H1 (cell line): ENCODE measurements around the gene C5orf52. TPM values are rescaled to one million over a fixed set of nuclear protein-coding genes. Genes with fewer than 3 reads are reported as not detected.

Source experiments
- CTCF ChIA-PET: fragments of 300-600 bp; sonication (Branson Sonifier 250); formaldehyde crosslinking; loops from one replicate; lab custom pipeline; 2021; ENCODE audit not compliant: partially characterized antibody; lab: Charles Lee
- POLR2A ChIA-PET: fragments of 300-600 bp; sonication (Branson Sonifier 250); formaldehyde crosslinking; loops from one replicate; lab custom pipeline; 2021; ENCODE audit warnings: inconsistent platforms; ENCODE audit not compliant: partially characterized antibody; lab: Charles Lee
- DNase-seq, 2 experiments: peaks; one replicate each; pipeline versions ENCODE4 v3.0.0 to v3.0.0-alpha.2; 2010 to 2022; ENCODE audit warnings: low spot score in 2 of 2, low read depth in 1 of 2, mixed read lengths in 1 of 2
- FAIRE-seq: peaks from 2 replicates; lab custom pipeline; 2011; peaks lifted over from hg19 to GRCh38; lab: Jason Lieb, UNC
- H2AFZ ChIP-seq: 2 replicates; pipeline ENCODE4 v1.8.1; 2012; ENCODE audit warnings: low read length, inconsistent platforms
- H2AK5ac ChIP-seq: 2 replicates; pipeline ENCODE4 v1.6.1; 2013; ENCODE audit warnings: low read depth, low read length
- H2BK120ac ChIP-seq: replicated peaks from 2 replicates; pipeline ENCODE3; 2013; ENCODE audit warnings: low read depth, low read length, inconsistent platforms
- H2BK12ac ChIP-seq: 2 replicates; pipeline ENCODE4 v1.6.1; 2013; ENCODE audit warnings: low read depth, low read length
- H2BK15ac ChIP-seq: 2 replicates; pipeline ENCODE4 v1.6.1; 2013; ENCODE audit warnings: low read length
- H2BK20ac ChIP-seq: 2 replicates; pipeline ENCODE4 v1.6.1; 2013; ENCODE audit warnings: low read length
- H2BK5ac ChIP-seq: 2 replicates; pipeline ENCODE4 v1.6.1; 2013; ENCODE audit warnings: low read depth, low read length
- H3K14ac ChIP-seq: 2 replicates; pipeline ENCODE4 v1.6.1; 2013; ENCODE audit warnings: inconsistent platforms; ENCODE audit not compliant: insufficient read length
- H3K18ac ChIP-seq: 2 replicates; pipeline ENCODE4 v1.6.1; 2013; ENCODE audit warnings: low read length; ENCODE audit errors: extremely low read depth
- H3K23ac ChIP-seq: 2 replicates; pipeline ENCODE4 v1.6.1; 2013; ENCODE audit warnings: inconsistent platforms; ENCODE audit not compliant: insufficient read length
- H3K23me2 ChIP-seq: 2 replicates; pipeline ENCODE4 v1.6.1; 2013; ENCODE audit warnings: low read depth, low read length
- H3K27ac ChIP-seq: 2 replicates; pipeline ENCODE4 v1.6.1; 2011; ENCODE audit warnings: low read depth, low read length, inconsistent platforms
- H3K27me3 ChIP-seq, 4 experiments: replicated peaks in 1 of 4; 1 replicate in 1 of 4; 2 replicates in 3 of 4; pipeline versions ENCODE4 v1.6.1 to v1.8.1; 2011 to 2013; ENCODE audit warnings: low read length in 3 of 4, mild to moderate bottlenecking in 3 of 4, inconsistent platforms in 2 of 4, mixed read lengths in 2 of 4, moderate library complexity in 1 of 4; ENCODE audit not compliant: control insufficient read depth in 3 of 4, insufficient read depth in 3 of 4; ENCODE audit errors: extremely low read depth in 1 of 4
- H3K36me3 ChIP-seq, 4 experiments: 2 replicates each; pipeline versions ENCODE4 v1.6.1 to v1.8.1; 2011 to 2013; ENCODE audit warnings: mild to moderate bottlenecking in 4 of 4, low read length in 3 of 4, moderate library complexity in 2 of 4, control low read depth in 1 of 4, inconsistent platforms in 1 of 4; ENCODE audit not compliant: insufficient read depth in 4 of 4, control insufficient read depth in 2 of 4
- H3K4ac ChIP-seq: replicated peaks from 2 replicates; pipeline ENCODE3; 2013; ENCODE audit warnings: low read length, low read depth, mixed read lengths, inconsistent platforms; ENCODE audit not compliant: insufficient read length
- H3K4me1 ChIP-seq, 4 experiments: replicated peaks in 1 of 4; 1 replicate in 1 of 4; 2 replicates in 3 of 4; pipeline versions ENCODE4 v1.6.1 to v1.8.1; 2011 to 2013; ENCODE audit warnings: low read length in 3 of 4, inconsistent platforms in 2 of 4, mixed read lengths in 1 of 4; ENCODE audit not compliant: insufficient read depth in 4 of 4, control insufficient read depth in 3 of 4
- H3K4me2 ChIP-seq, 2 experiments: 2 replicates each; pipeline versions ENCODE4 v1.6.1 to v1.8.1; 2011 to 2013; ENCODE audit warnings: low read depth in 2 of 2, low read length in 2 of 2, control low read depth in 1 of 2, inconsistent platforms in 1 of 2, mild to moderate bottlenecking in 1 of 2; ENCODE audit not compliant: insufficient read depth in 1 of 2
- H3K4me3 ChIP-seq, 4 experiments: fragments of 200-600, 300-600 bp in 1 of 4; sonication (generic), shearing (Covaris generic), sonication (Bioruptor Twin) in 1 of 4; 2 replicates each; pipeline versions ENCODE4 v1.5.1 to v1.8.1; 2011 to 2016; ENCODE audit warnings: low read length in 4 of 4, low read depth in 3 of 4, control low read depth in 2 of 4, inconsistent platforms in 2 of 4, mild to moderate bottlenecking in 2 of 4, mixed read lengths in 1 of 4, moderate library complexity in 1 of 4; ENCODE audit not compliant: insufficient read depth in 2 of 4; ENCODE audit errors: extremely low read depth in 1 of 4
- H3K56ac ChIP-seq: replicated peaks from 2 replicates; pipeline ENCODE3; 2013; ENCODE audit warnings: low read depth, mild to moderate bottlenecking, mixed read lengths, low read length, inconsistent platforms; ENCODE audit not compliant: insufficient read length
- H3K79me1 ChIP-seq: 2 replicates; pipeline ENCODE4 v1.6.1; 2013; ENCODE audit warnings: low read depth, low read length, control low read depth
- H3K79me2 ChIP-seq, 2 experiments: 2 replicates each; pipeline versions ENCODE4 v1.6.1 to v1.8.1; 2012 to 2013; ENCODE audit warnings: low read length in 2 of 2, mild to moderate bottlenecking in 2 of 2, inconsistent platforms in 1 of 2; ENCODE audit not compliant: insufficient read depth in 2 of 2, control insufficient read depth in 1 of 2
- H3K9ac ChIP-seq, 4 experiments: replicated peaks in 1 of 4; 1 replicate in 1 of 4; 2 replicates in 3 of 4; pipeline versions ENCODE4 v1.6.1 to v1.8.1; 2011 to 2013; ENCODE audit warnings: low read depth in 3 of 4, low read length in 3 of 4, control low read depth in 2 of 4, mild to moderate bottlenecking in 2 of 4, moderate library complexity in 2 of 4, inconsistent platforms in 1 of 4; ENCODE audit errors: extremely low read depth in 1 of 4
- H3K9me3 ChIP-seq, 2 experiments: 2 replicates each; pipeline versions ENCODE4 v1.6.1 to v1.8.1; 2012 to 2013; ENCODE audit warnings: mild to moderate bottlenecking in 2 of 2, moderate library complexity in 2 of 2, control low read depth in 1 of 2, inconsistent platforms in 1 of 2, low read depth in 1 of 2, low read length in 1 of 2, mixed read lengths in 1 of 2; ENCODE audit not compliant: insufficient read depth in 2 of 2
- H4K20me1 ChIP-seq, 2 experiments: replicated peaks in 1 of 2; 2 replicates each; pipeline versions ENCODE3 to v1.8.1; 2011 to 2013; ENCODE audit warnings: inconsistent platforms in 2 of 2, low read length in 2 of 2, mild to moderate bottlenecking in 1 of 2; ENCODE audit not compliant: insufficient read depth in 2 of 2, control insufficient read depth in 1 of 2
- H4K5ac ChIP-seq: 2 replicates; pipeline ENCODE4 v1.6.1; 2013; ENCODE audit warnings: low read length, low read depth, mixed read lengths, inconsistent platforms; ENCODE audit not compliant: insufficient read length
- H4K8ac ChIP-seq: 2 replicates; pipeline ENCODE4 v1.8.0; 2013; ENCODE audit warnings: mild to moderate bottlenecking, moderate library complexity, low read length, inconsistent platforms; ENCODE audit not compliant: insufficient read depth; ENCODE audit errors: extremely low read depth
- H4K91ac ChIP-seq: replicated peaks from 2 replicates; pipeline ENCODE3; 2013; ENCODE audit warnings: low read length, mixed read lengths, inconsistent platforms; ENCODE audit not compliant: insufficient read length
- CHD2 ChIP-seq: IDR thresholded peaks from 2 replicates; pipeline ENCODE4 v1.6.1; 2012; ENCODE audit warnings: low read length, improper control_type of control experiment
- GABPA ChIP-seq: IDR thresholded peaks from 2 replicates; pipeline ENCODE4 v1.6.1; 2011; ENCODE audit warnings: mild to moderate bottlenecking, low read length, moderate library complexity, borderline replicate concordance; ENCODE audit not compliant: insufficient read depth
- HDAC2 ChIP-seq, 2 experiments: fragments of 300-600 bp in 1 of 2; sonication (generic) in 1 of 2; IDR thresholded peaks; 2 replicates each; pipeline ENCODE4 v1.6.1; 2011 to 2012; ENCODE audit warnings: low read depth in 2 of 2, low read length in 2 of 2, mild to moderate bottlenecking in 2 of 2, moderate library complexity in 2 of 2, borderline replicate concordance in 1 of 2, inconsistent platforms in 1 of 2
- MAFK ChIP-seq: IDR thresholded peaks from 2 replicates; pipeline ENCODE4 v1.6.1; 2012; ENCODE audit warnings: low read depth, mild to moderate bottlenecking, improper control_type of control experiment, low read length
- RFX5 ChIP-seq: IDR thresholded peaks from 2 replicates; pipeline ENCODE4 v1.6.1; 2011; ENCODE audit warnings: low read depth, low read length, improper control_type of control experiment, borderline replicate concordance
- SAP30 ChIP-seq: fragments of 300-600 bp; sonication (generic); IDR thresholded peaks from 2 replicates; pipeline ENCODE4 v1.7.1; 2012; ENCODE audit warnings: low read length, moderate library complexity, mild to moderate bottlenecking, inconsistent platforms; ENCODE audit not compliant: insufficient read depth, insufficient replicate concordance
- TAF1 ChIP-seq: IDR thresholded peaks from 2 replicates; pipeline ENCODE4 v1.6.1; 2011; ENCODE audit warnings: mild to moderate bottlenecking, low read depth, low read length
- TCF12 ChIP-seq: IDR thresholded peaks from 2 replicates; pipeline ENCODE4 v1.6.1; 2011; ENCODE audit warnings: low read depth, mild to moderate bottlenecking, low read length
- YY1 ChIP-seq: IDR thresholded peaks from 2 replicates; pipeline ENCODE4 v1.6.1; 2011; ENCODE audit warnings: low read depth, mild to moderate bottlenecking, low read length
- ZNF274 ChIP-seq: IDR thresholded peaks from 2 replicates; pipeline ENCODE4 v1.7.0; 2012; ENCODE audit warnings: low read length, borderline replicate concordance; ENCODE audit errors: extremely low read depth
- WGBS, 2 experiments: shearing (Covaris generic) in 1 of 2; methylation state at CpG; one replicate each; pipeline versions ENCODE4 v1.1.6 to v1.1.7; 2013 to 2015; ENCODE audit warnings: low lambda C conversion rate in 2 of 2, mixed read lengths in 2 of 2, inconsistent platforms in 1 of 2, low coverage in 1 of 2, missing lambda C conversion rate in 1 of 2; ENCODE audit not compliant: insufficient replicate concordance in 2 of 2, insufficient coverage in 1 of 2, insufficient read length in 1 of 2; ENCODE audit errors: extremely low coverage in 1 of 2, missing lambda C conversion rate in 1 of 2; 5-methylcytosine and 5-hydroxymethylcytosine counted together
- polyA plus RNA-seq, 7 experiments: library from polyadenylated mRNA; depleted of rRNA in 3 of 7; stranded (reverse) in 5 of 7; unstranded in 2 of 7; fragments of >200 nt in 5 of 7; fragments of 200-250 nt in 2 of 7; gene quantifications; 1 replicate in 5 of 7; 2 replicates in 1 of 7; 4 replicates in 1 of 7; pipeline versions ENCODE4 v1.2.1 to v1.2.3, GENCODE V29; 2011 to 2013; ENCODE audit warnings: missing spikeins in 2 of 7, mixed read lengths in 2 of 7
- total RNA-seq: library from RNA; stranded (reverse); fragmentation: NEBNext Ultra II Directional; extraction: Animal tissue kit (Norgen Biotek cat#: 25700); gene quantifications from 2 replicates; pipeline ENCODE4 v1.2.1, GENCODE V29; 2021

C5orf52 gene
- total and polyA plus RNA-seq, 2 of the 8 experiments (the other 6 are each of a cell fraction or from before 2014, with no cell fraction given): not detected

GRCh38 chr5:157721159-157721558 is 49.8 kb downstream of the C5orf52 start:
- Histone ChIP-seq H2BK5ac (no peak overlapping the region), H3K23ac (no peak overlapping the region)
- CTCF ChIA-PET: interaction anchor here (1.1 to 4.4 kb wide), 3 partner anchors 23 to 397 kb away, joined by 3 to 19 read pairs (median 4); partner anchors contain the start of gene LSM11

More at GRCh38 chr5:157721159-157721558, 49.8 kb downstream of the C5orf52 start:
- Histone ChIP-seq H3K4me2 (no peak overlapping the region), H3K79me2 (no peaks in the 10 kb centered on the region), H4K91ac (no peak overlapping the region), H2AFZ (no peak overlapping the region), H2BK120ac (no peak overlapping the region), H4K5ac (no peak overlapping the region), H2BK20ac (no peak overlapping the region), H2AK5ac (no peak overlapping the region), H3K36me3 (no peaks in the 10 kb centered on the region), H2BK12ac (no peak overlapping the region), H2BK15ac (no peak overlapping the region), H3K4me3 (no peak overlapping the region), H4K8ac (no peak overlapping the region), H3K23me2 (no peaks in the 10 kb centered on the region), H3K79me1 (no peaks in the 10 kb centered on the region), H3K56ac (no peak overlapping the region), H3K4ac (no peak overlapping the region), H3K18ac (no peak overlapping the region), H3K27me3 (no peaks in the 10 kb centered on the region), H3K27ac (no peak overlapping the region), H3K14ac (no peak overlapping the region), H3K9me3 (no peaks in the 10 kb centered on the region), H4K20me1 (no peaks in the 10 kb centered on the region), H3K4me1 (no peaks in the 10 kb centered on the region), H3K9ac (no peak overlapping the region)
- POLR2A ChIA-PET: interaction anchor here (0.9 kb wide), 1 partner anchor 10 kb away, joined by 5 read pairs; the partner anchor contains the start of gene THG1L
- DNase-seq (no peak), FAIRE-seq (no peak)
- WGBS, 2 experiments: 83% methylated on average over 6 of the region's 6 CpGs; no CpG with 5 or more reads in 1 of the 2 experiments
- TF ChIP-seq CHD2 (no peak), YY1 (no peak), HDAC2 (IDR thresholded peaks at IDR 0.05; ENCODE audit: borderline replicate concordance in 1 of 2, low read depth in 2 of 2, low read length in 2 of 2) (no peak), TCF12 (no peak), SAP30 (no peak), MAFK (no peak), TAF1 (no peak), RFX5 (no peak), GABPA (no peak), ZNF274 (no peak)
